H1 (cell line): Measurements from ENCODE around the gene ARHGDIB. TPM values are rescaled to one million over a fixed set of nuclear protein-coding genes. Genes with fewer than 3 reads are reported as not detected.

ENCODE experiments used
- CTCF ChIA-PET: fragments of 300-600 bp; sonication (Branson Sonifier 250); formaldehyde crosslinking; loops from one replicate; lab custom pipeline; 2021; ENCODE audit not compliant: partially characterized antibody; lab: Charles Lee
- POLR2A ChIA-PET: fragments of 300-600 bp; sonication (Branson Sonifier 250); formaldehyde crosslinking; loops from one replicate; lab custom pipeline; 2021; ENCODE audit warnings: inconsistent platforms; ENCODE audit not compliant: partially characterized antibody; lab: Charles Lee
- DNase-seq, 2 experiments: peaks; one replicate each; pipeline versions ENCODE4 v3.0.0 to v3.0.0-alpha.2; 2010 to 2022; ENCODE audit warnings: low spot score in 2 of 2, low read depth in 1 of 2, mixed read lengths in 1 of 2
- FAIRE-seq: peaks from 2 replicates; lab custom pipeline; 2011; peaks lifted over from hg19 to GRCh38; lab: Jason Lieb, UNC
- H2AFZ ChIP-seq: 2 replicates; pipeline ENCODE4 v1.8.1; 2012; ENCODE audit warnings: low read length, inconsistent platforms
- H2AK5ac ChIP-seq: 2 replicates; pipeline ENCODE4 v1.6.1; 2013; ENCODE audit warnings: low read depth, low read length
- H2BK120ac ChIP-seq: replicated peaks from 2 replicates; pipeline ENCODE3; 2013; ENCODE audit warnings: low read depth, low read length, inconsistent platforms
- H2BK12ac ChIP-seq: 2 replicates; pipeline ENCODE4 v1.6.1; 2013; ENCODE audit warnings: low read depth, low read length
- H2BK15ac ChIP-seq: 2 replicates; pipeline ENCODE4 v1.6.1; 2013; ENCODE audit warnings: low read length
- H2BK20ac ChIP-seq: 2 replicates; pipeline ENCODE4 v1.6.1; 2013; ENCODE audit warnings: low read length
- H2BK5ac ChIP-seq: 2 replicates; pipeline ENCODE4 v1.6.1; 2013; ENCODE audit warnings: low read depth, low read length
- H3K14ac ChIP-seq: 2 replicates; pipeline ENCODE4 v1.6.1; 2013; ENCODE audit warnings: inconsistent platforms; ENCODE audit not compliant: insufficient read length
- H3K18ac ChIP-seq: 2 replicates; pipeline ENCODE4 v1.6.1; 2013; ENCODE audit warnings: low read length; ENCODE audit errors: extremely low read depth
- H3K23ac ChIP-seq: 2 replicates; pipeline ENCODE4 v1.6.1; 2013; ENCODE audit warnings: inconsistent platforms; ENCODE audit not compliant: insufficient read length
- H3K23me2 ChIP-seq: 2 replicates; pipeline ENCODE4 v1.6.1; 2013; ENCODE audit warnings: low read depth, low read length
- H3K27ac ChIP-seq: 2 replicates; pipeline ENCODE4 v1.6.1; 2011; ENCODE audit warnings: low read depth, low read length, inconsistent platforms
- H3K27me3 ChIP-seq, 4 experiments: replicated peaks in 1 of 4; 1 replicate in 1 of 4; 2 replicates in 3 of 4; pipeline versions ENCODE4 v1.6.1 to v1.8.1; 2011 to 2013; ENCODE audit warnings: low read length in 3 of 4, mild to moderate bottlenecking in 3 of 4, inconsistent platforms in 2 of 4, mixed read lengths in 2 of 4, moderate library complexity in 1 of 4; ENCODE audit not compliant: control insufficient read depth in 3 of 4, insufficient read depth in 3 of 4; ENCODE audit errors: extremely low read depth in 1 of 4
- H3K36me3 ChIP-seq, 4 experiments: 2 replicates each; pipeline versions ENCODE4 v1.6.1 to v1.8.1; 2011 to 2013; ENCODE audit warnings: mild to moderate bottlenecking in 4 of 4, low read length in 3 of 4, moderate library complexity in 2 of 4, control low read depth in 1 of 4, inconsistent platforms in 1 of 4; ENCODE audit not compliant: insufficient read depth in 4 of 4, control insufficient read depth in 2 of 4
- H3K4ac ChIP-seq: replicated peaks from 2 replicates; pipeline ENCODE3; 2013; ENCODE audit warnings: low read length, low read depth, mixed read lengths, inconsistent platforms; ENCODE audit not compliant: insufficient read length
- H3K4me1 ChIP-seq, 4 experiments: replicated peaks in 1 of 4; 1 replicate in 1 of 4; 2 replicates in 3 of 4; pipeline versions ENCODE4 v1.6.1 to v1.8.1; 2011 to 2013; ENCODE audit warnings: low read length in 3 of 4, inconsistent platforms in 2 of 4, mixed read lengths in 1 of 4; ENCODE audit not compliant: insufficient read depth in 4 of 4, control insufficient read depth in 3 of 4
- H3K4me2 ChIP-seq, 2 experiments: 2 replicates each; pipeline versions ENCODE4 v1.6.1 to v1.8.1; 2011 to 2013; ENCODE audit warnings: low read depth in 2 of 2, low read length in 2 of 2, control low read depth in 1 of 2, inconsistent platforms in 1 of 2, mild to moderate bottlenecking in 1 of 2; ENCODE audit not compliant: insufficient read depth in 1 of 2
- H3K4me3 ChIP-seq, 4 experiments: fragments of 200-600, 300-600 bp in 1 of 4; sonication (generic), shearing (Covaris generic), sonication (Bioruptor Twin) in 1 of 4; 2 replicates each; pipeline versions ENCODE4 v1.5.1 to v1.8.1; 2011 to 2016; ENCODE audit warnings: low read length in 4 of 4, low read depth in 3 of 4, control low read depth in 2 of 4, inconsistent platforms in 2 of 4, mild to moderate bottlenecking in 2 of 4, mixed read lengths in 1 of 4, moderate library complexity in 1 of 4; ENCODE audit not compliant: insufficient read depth in 2 of 4; ENCODE audit errors: extremely low read depth in 1 of 4
- H3K56ac ChIP-seq: replicated peaks from 2 replicates; pipeline ENCODE3; 2013; ENCODE audit warnings: low read depth, mild to moderate bottlenecking, mixed read lengths, low read length, inconsistent platforms; ENCODE audit not compliant: insufficient read length
- H3K79me1 ChIP-seq: 2 replicates; pipeline ENCODE4 v1.6.1; 2013; ENCODE audit warnings: low read depth, low read length, control low read depth
- H3K79me2 ChIP-seq, 2 experiments: 2 replicates each; pipeline versions ENCODE4 v1.6.1 to v1.8.1; 2012 to 2013; ENCODE audit warnings: low read length in 2 of 2, mild to moderate bottlenecking in 2 of 2, inconsistent platforms in 1 of 2; ENCODE audit not compliant: insufficient read depth in 2 of 2, control insufficient read depth in 1 of 2
- H3K9ac ChIP-seq, 4 experiments: replicated peaks in 1 of 4; 1 replicate in 1 of 4; 2 replicates in 3 of 4; pipeline versions ENCODE4 v1.6.1 to v1.8.1; 2011 to 2013; ENCODE audit warnings: low read depth in 3 of 4, low read length in 3 of 4, control low read depth in 2 of 4, mild to moderate bottlenecking in 2 of 4, moderate library complexity in 2 of 4, inconsistent platforms in 1 of 4; ENCODE audit errors: extremely low read depth in 1 of 4
- H3K9me3 ChIP-seq, 2 experiments: 2 replicates each; pipeline versions ENCODE4 v1.6.1 to v1.8.1; 2012 to 2013; ENCODE audit warnings: mild to moderate bottlenecking in 2 of 2, moderate library complexity in 2 of 2, control low read depth in 1 of 2, inconsistent platforms in 1 of 2, low read depth in 1 of 2, low read length in 1 of 2, mixed read lengths in 1 of 2; ENCODE audit not compliant: insufficient read depth in 2 of 2
- H4K20me1 ChIP-seq, 2 experiments: replicated peaks in 1 of 2; 2 replicates each; pipeline versions ENCODE3 to v1.8.1; 2011 to 2013; ENCODE audit warnings: inconsistent platforms in 2 of 2, low read length in 2 of 2, mild to moderate bottlenecking in 1 of 2; ENCODE audit not compliant: insufficient read depth in 2 of 2, control insufficient read depth in 1 of 2
- H4K5ac ChIP-seq: 2 replicates; pipeline ENCODE4 v1.6.1; 2013; ENCODE audit warnings: low read length, low read depth, mixed read lengths, inconsistent platforms; ENCODE audit not compliant: insufficient read length
- H4K8ac ChIP-seq: 2 replicates; pipeline ENCODE4 v1.8.0; 2013; ENCODE audit warnings: mild to moderate bottlenecking, moderate library complexity, low read length, inconsistent platforms; ENCODE audit not compliant: insufficient read depth; ENCODE audit errors: extremely low read depth
- H4K91ac ChIP-seq: replicated peaks from 2 replicates; pipeline ENCODE3; 2013; ENCODE audit warnings: low read length, mixed read lengths, inconsistent platforms; ENCODE audit not compliant: insufficient read length
- POLR2A ChIP-seq, 2 experiments: IDR thresholded peaks; 1 replicate in 1 of 2; 2 replicates in 1 of 2; pipeline ENCODE4 v1.6.1; 2011; ENCODE audit warnings: low read depth in 2 of 2, low read length in 2 of 2, mild to moderate bottlenecking in 2 of 2; ENCODE audit errors: control extremely low read depth in 1 of 2
- WGBS, 2 experiments: shearing (Covaris generic) in 1 of 2; methylation state at CpG; one replicate each; pipeline versions ENCODE4 v1.1.6 to v1.1.7; 2013 to 2015; ENCODE audit warnings: low lambda C conversion rate in 2 of 2, mixed read lengths in 2 of 2, inconsistent platforms in 1 of 2, low coverage in 1 of 2, missing lambda C conversion rate in 1 of 2; ENCODE audit not compliant: insufficient replicate concordance in 2 of 2, insufficient coverage in 1 of 2, insufficient read length in 1 of 2; ENCODE audit errors: extremely low coverage in 1 of 2, missing lambda C conversion rate in 1 of 2; 5-methylcytosine and 5-hydroxymethylcytosine counted together
- polyA plus RNA-seq, 7 experiments: library from polyadenylated mRNA; depleted of rRNA in 3 of 7; stranded (reverse) in 5 of 7; unstranded in 2 of 7; fragments of >200 nt in 5 of 7; fragments of 200-250 nt in 2 of 7; gene quantifications; 1 replicate in 5 of 7; 2 replicates in 1 of 7; 4 replicates in 1 of 7; pipeline versions ENCODE4 v1.2.1 to v1.2.3, GENCODE V29; 2011 to 2013; ENCODE audit warnings: missing spikeins in 2 of 7, mixed read lengths in 2 of 7
- total RNA-seq: library from RNA; stranded (reverse); fragmentation: NEBNext Ultra II Directional; extraction: Animal tissue kit (Norgen Biotek cat#: 25700); gene quantifications from 2 replicates; pipeline ENCODE4 v1.2.1, GENCODE V29; 2021

ARHGDIB gene
- total and polyA plus RNA-seq, 2 of the 8 experiments (the other 6 are each of a cell fraction or from before 2014, with no cell fraction given) = 0.82 to 1.3 TPM

DNA sequence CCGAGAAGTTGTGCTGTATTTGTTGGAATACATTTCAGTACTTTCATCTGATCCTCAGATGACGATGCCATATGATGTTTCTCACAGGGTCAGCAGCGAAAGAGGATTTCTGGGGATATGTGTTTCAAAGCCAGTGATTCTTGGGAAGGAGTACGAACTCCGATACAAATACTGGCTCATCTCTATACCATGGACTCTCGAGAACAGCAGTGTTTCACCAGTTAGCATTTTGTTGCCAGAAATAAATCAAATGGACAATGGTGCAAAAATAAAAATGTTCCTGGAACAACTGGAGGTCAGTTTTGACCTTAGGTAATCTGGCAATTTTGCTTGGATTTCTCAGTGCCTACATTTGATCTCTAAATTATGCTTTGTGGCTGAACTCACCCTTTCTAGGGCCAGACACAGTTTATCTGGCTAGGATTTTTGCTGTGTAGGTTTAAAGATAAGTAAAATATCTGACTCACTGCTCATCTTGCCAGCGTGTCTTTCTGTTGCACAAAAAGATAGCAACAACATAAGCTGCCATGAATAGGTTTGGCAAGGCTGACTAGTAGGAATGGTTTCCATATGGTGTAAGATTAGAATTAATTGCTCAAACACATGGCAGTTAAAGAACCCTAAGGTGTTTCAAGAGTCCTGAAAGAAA, 64.8 kb downstream of the ARHGDIB start:
- Histone ChIP-seq H2AK5ac (no peak overlapping the region), H2BK5ac (no peak overlapping the region), H3K23ac (no peak overlapping the region), H3K9me3 (no peaks in the 10 kb centered on the region), H3K27me3 (no peaks in the 10 kb centered on the region), H3K18ac (no peak overlapping the region), H3K36me3 (no peaks in the 10 kb centered on the region), H3K23me2 (no peaks in the 10 kb centered on the region), H3K14ac (no peak overlapping the region), H3K56ac (no peak overlapping the region)
- FAIRE-seq (no peak), DNase-seq (no peak)
- WGBS, 2 experiments = 86% methylated on average over 7 of the region's 7 CpGs; no CpG with 5 or more reads in 1 of the 2 experiments
- CTCF ChIA-PET = interaction anchor here (0.9 kb wide), 1 partner anchor 17 kb away, joined by 4 read pairs; no protein-coding TSS in a partner anchor
- no peak for TF ChIP-seq POLR2A (IDR thresholded peaks at IDR 0.05; ENCODE audit: control extremely low read depth in 1 of 2, low read depth in 2 of 2, low read length in 2 of 2)
- TF ChIP-seq, all 59 proteins: peak for 0
- H3K79me1 ChIP-seq = no peaks in the 10 kb centered on the region
- no peaks in the 10 kb centered on the region for H3K4me1 ChIP-seq
- H4K91ac ChIP-seq = no peak overlapping the region
- H3K4ac ChIP-seq = no peak overlapping the region
- H4K5ac ChIP-seq = no peak overlapping the region
- peak overlapping the region; percentile 61; the same call in 1 of the 2 replicates for H2AFZ ChIP-seq
- no peak overlapping the region for H4K8ac ChIP-seq
- H2BK20ac ChIP-seq = no peak overlapping the region
- POLR2A ChIA-PET = no interaction called here
- no peaks in the 10 kb centered on the region for H3K79me2 ChIP-seq
- H2BK12ac ChIP-seq = no peak overlapping the region
- no peak overlapping the region for H2BK15ac ChIP-seq
- no peak overlapping the region for H3K4me2 ChIP-seq
- H2BK120ac ChIP-seq = no peak overlapping the region
- H3K4me3 ChIP-seq = no peak overlapping the region
- no peak overlapping the region for H3K9ac ChIP-seq
- no peak overlapping the region for H3K27ac ChIP-seq
- no peaks in the 10 kb centered on the region for H4K20me1 ChIP-seq
